HL-60 (cell line): Measurements from ENCODE around the gene GET4.

Experiments used
- DNase-seq, 2 experiments: peaks; one replicate each; pipeline ENCODE4 v3.0.0-alpha.2; 2010 to 2020; ENCODE audit warnings: low read depth in 1 of 2, low spot score in 1 of 2
- H3K27ac ChIP-seq: fragments of 250-450 bp; sonication (Bioruptor Pico); replicated peaks from 2 replicates; pipeline ENCODE4 v1.5.1; 2020; ENCODE audit warnings: mild to moderate bottlenecking, moderate library complexity
- H3K27me3 ChIP-seq: fragments of 250-450 bp; sonication (Bioruptor Pico); 2 replicates; pipeline ENCODE4 v1.5.1; 2021; ENCODE audit warnings: mild to moderate bottlenecking, moderate library complexity; ENCODE audit not compliant: insufficient read depth, poor library complexity, severe bottlenecking
- H3K4me3 ChIP-seq: replicated peaks from 2 replicates; pipeline ENCODE4 v1.5.1; 2011; ENCODE audit warnings: mild to moderate bottlenecking, control low read depth, low read length; ENCODE audit not compliant: insufficient read depth
- GABPA ChIP-seq: IDR thresholded peaks from 2 replicates; pipeline ENCODE4 v1.6.1; 2012; ENCODE audit warnings: low read depth
- POLR2AphosphoS5 ChIP-seq: IDR thresholded peaks from 2 replicates; pipeline ENCODE4 v1.6.1; 2012; ENCODE audit warnings: low read depth
- SPI1 ChIP-seq: IDR thresholded peaks from 2 replicates; pipeline ENCODE4 v1.6.1; 2012; ENCODE audit warnings: low read depth, mild to moderate bottlenecking, borderline replicate concordance
- TF ChIP-seq, protein P1 (sequence below): IDR thresholded peaks from one replicate; pipeline ENCODE4 v1.5.1; 2011; ENCODE audit warnings: low read length, control low read depth, inconsistent platforms; ENCODE audit not compliant: insufficient read depth
- TF ChIP-seq, protein P2 (sequence below): IDR thresholded peaks from 2 replicates; pipeline ENCODE4 v1.6.1; 2012; ENCODE audit warnings: low read depth; ENCODE audit not compliant: insufficient replicate concordance

Gene GET4

DNA sequence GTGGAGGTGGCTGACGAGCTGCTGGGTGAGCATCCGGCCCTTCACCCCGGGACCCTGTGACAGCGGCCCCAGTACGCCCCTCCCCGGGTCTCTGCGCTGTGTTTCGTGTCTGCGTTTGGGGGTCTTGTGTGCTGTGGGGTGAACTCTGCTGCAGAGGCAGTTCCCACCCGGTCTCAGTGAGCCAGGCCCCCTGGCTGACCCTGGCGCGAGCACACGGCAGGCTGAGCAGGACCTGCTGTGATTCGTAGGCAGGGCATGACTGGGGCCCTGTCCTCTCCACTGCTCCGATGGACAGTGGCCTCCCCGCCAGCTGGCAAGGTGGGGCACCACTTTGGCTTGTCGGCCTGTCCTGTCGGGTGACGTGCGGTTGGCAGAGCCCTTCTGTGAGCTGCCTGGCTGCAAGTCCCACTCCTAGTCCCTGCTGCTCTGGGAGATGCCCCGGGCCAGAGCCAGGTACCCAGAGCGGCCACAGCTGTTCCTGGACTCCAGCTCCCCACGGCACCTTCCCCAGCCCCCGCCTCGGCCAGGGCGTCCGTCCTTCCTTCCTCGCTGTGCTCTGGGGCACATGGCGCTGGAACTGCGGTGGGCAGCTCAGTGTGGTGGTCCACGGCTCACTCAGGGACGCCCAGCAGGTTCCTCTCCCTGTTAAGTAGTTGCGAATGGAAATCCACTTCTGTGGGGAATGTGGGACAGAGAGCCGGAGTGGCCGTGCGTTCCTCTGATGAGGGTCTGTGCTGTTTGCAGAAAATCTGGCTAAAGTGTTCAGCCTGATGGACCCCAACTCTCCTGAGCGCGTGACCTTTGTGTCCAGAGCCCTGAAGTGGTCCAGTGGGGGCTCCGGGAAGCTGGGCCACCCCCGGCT, 10.5 kb downstream of the GET4 start:
- no peak for DNase-seq
- Histone ChIP-seq H3K4me3 (no peak overlapping the region), H3K27ac (no peak overlapping the region), H3K27me3 (no peaks in the 10 kb centered on the region)
- TF ChIP-seq, protein P1, sequence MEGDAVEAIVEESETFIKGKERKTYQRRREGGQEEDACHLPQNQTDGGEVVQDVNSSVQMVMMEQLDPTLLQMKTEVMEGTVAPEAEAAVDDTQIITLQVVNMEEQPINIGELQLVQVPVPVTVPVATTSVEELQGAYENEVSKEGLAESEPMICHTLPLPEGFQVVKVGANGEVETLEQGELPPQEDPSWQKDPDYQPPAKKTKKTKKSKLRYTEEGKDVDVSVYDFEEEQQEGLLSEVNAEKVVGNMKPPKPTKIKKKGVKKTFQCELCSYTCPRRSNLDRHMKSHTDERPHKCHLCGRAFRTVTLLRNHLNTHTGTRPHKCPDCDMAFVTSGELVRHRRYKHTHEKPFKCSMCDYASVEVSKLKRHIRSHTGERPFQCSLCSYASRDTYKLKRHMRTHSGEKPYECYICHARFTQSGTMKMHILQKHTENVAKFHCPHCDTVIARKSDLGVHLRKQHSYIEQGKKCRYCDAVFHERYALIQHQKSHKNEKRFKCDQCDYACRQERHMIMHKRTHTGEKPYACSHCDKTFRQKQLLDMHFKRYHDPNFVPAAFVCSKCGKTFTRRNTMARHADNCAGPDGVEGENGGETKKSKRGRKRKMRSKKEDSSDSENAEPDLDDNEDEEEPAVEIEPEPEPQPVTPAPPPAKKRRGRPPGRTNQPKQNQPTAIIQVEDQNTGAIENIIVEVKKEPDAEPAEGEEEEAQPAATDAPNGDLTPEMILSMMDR = no peak
- TF ChIP-seq SPI1 (no peak), GABPA (no peak), POLR2AphosphoS5 (no peak)
- TF ChIP-seq, protein P2, sequence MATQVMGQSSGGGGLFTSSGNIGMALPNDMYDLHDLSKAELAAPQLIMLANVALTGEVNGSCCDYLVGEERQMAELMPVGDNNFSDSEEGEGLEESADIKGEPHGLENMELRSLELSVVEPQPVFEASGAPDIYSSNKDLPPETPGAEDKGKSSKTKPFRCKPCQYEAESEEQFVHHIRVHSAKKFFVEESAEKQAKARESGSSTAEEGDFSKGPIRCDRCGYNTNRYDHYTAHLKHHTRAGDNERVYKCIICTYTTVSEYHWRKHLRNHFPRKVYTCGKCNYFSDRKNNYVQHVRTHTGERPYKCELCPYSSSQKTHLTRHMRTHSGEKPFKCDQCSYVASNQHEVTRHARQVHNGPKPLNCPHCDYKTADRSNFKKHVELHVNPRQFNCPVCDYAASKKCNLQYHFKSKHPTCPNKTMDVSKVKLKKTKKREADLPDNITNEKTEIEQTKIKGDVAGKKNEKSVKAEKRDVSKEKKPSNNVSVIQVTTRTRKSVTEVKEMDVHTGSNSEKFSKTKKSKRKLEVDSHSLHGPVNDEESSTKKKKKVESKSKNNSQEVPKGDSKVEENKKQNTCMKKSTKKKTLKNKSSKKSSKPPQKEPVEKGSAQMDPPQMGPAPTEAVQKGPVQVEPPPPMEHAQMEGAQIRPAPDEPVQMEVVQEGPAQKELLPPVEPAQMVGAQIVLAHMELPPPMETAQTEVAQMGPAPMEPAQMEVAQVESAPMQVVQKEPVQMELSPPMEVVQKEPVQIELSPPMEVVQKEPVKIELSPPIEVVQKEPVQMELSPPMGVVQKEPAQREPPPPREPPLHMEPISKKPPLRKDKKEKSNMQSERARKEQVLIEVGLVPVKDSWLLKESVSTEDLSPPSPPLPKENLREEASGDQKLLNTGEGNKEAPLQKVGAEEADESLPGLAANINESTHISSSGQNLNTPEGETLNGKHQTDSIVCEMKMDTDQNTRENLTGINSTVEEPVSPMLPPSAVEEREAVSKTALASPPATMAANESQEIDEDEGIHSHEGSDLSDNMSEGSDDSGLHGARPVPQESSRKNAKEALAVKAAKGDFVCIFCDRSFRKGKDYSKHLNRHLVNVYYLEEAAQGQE = no peak

DNA sequence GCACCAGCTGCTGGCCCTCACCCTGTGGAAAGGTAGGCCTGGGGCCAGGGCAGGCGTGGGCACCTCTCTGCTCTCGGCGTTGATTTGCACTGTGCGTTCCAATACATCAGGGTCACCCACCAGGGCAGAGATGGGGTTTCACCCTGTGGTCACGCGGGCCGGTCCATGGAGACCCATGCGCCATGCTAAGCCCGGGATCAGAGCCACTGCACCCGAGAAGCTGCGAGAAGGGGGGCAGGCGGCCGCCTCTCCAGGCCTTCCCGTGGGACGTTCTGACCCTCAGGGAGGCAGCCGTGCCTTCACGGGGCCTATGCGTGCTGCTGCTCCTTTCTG, 11.1 kb downstream of the GET4 start:
- DNase-seq = no peak
- Histone ChIP-seq H3K27me3 (no peaks in the 10 kb centered on the region), H3K4me3 (no peak overlapping the region), H3K27ac (no peak overlapping the region)
- TF ChIP-seq GABPA = no peak
- no peak for TF ChIP-seq POLR2AphosphoS5
- no peak for TF ChIP-seq SPI1
- TF ChIP-seq, protein P2 = no peak
- TF ChIP-seq, protein P1 = no peak

DNA sequence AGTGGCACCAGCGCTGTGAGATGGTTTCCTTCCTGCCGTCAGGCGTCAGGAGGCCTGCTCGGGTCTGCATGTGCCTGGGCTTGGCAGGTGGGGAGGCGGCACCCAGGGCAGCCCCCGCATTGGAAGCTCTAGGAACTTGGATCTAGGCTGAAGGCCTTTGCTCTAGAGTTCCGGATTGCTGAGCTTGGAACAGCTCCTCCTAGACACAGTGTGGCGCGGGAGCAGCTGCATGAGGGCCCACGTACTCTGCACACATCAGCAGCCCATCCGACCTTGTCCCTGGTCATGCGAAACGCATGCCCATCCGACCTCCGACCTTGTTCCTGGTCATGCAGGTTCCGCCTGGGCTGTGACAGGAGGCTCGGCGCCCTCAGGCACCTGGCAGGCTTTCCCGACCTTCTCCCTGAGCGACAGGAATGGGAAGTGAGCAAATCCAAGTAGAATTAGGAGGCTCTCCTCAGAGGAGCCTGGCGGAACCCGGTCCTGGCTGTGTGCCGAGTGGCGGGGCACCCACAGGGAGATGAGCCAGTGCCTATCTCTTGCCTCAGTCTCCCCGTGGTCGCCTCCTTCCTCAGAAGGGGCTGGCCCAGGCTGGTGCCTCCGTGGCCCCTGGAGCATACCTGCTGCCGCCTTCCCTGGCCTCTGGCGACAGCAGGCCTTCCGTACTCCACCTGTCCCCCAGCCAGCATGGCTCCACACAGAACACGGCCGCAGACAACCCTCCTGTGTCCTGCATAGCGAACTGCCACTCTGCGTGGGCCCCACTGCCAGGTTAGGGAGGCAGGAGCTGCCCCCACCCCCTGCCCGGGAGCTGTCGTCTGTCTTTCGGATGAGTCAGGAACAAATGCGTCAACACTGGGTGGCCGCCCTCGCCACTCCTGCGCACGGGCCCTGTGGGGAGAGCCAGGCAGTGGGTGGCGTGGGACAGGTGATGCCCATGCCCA, 12.0 kb downstream of the GET4 start:
- TF ChIP-seq GABPA (no peak), POLR2AphosphoS5 (no peak), SPI1 (no peak)
- TF ChIP-seq, protein P1 = no peak
- TF ChIP-seq, protein P2 = no peak

More for the DNA sequence above, 12.0 kb downstream of the GET4 start:
- H3K4me3 ChIP-seq = no peak overlapping the region
- H3K27ac ChIP-seq = no peak overlapping the region
- no peaks in the 10 kb centered on the region for H3K27me3 ChIP-seq
- no peak for DNase-seq
